Loucy (cell line): ENCODE measurements around the gene RABGAP1.

ENCODE experiments used
- H2AFZ ChIP-seq: fragments of 200-600 bp; sonication (generic); 2 replicates; pipeline ENCODE4 v1.6.0; 2016; ENCODE audit warnings: antibody characterized with exemption, mild to moderate bottlenecking, low read length, moderate library complexity
- H3F3A ChIP-seq: fragments of 200-600 bp; 2 replicates; pipeline ENCODE4 v1.6.0; 2016; ENCODE audit warnings: antibody characterized with exemption, low read depth, mild to moderate bottlenecking
- H3K27me3 ChIP-seq: fragments of 200-600 bp; sonication (generic); 2 replicates; pipeline ENCODE4 v1.6.1; 2014; ENCODE audit warnings: low read length, mild to moderate bottlenecking; ENCODE audit not compliant: insufficient read depth, poor library complexity, severe bottlenecking
- H3K36me3 ChIP-seq: fragments of 200-600 bp; sonication (generic); 2 replicates; pipeline ENCODE4 v1.6.1; 2016; ENCODE audit warnings: low read length; ENCODE audit not compliant: insufficient read depth
- H3K4me1 ChIP-seq: fragments of 200-600 bp; sonication (generic); 2 replicates; pipeline ENCODE4 v1.5.1; 2014; ENCODE audit warnings: low read length, mild to moderate bottlenecking; ENCODE audit not compliant: insufficient read depth, poor library complexity, severe bottlenecking
- H3K4me2 ChIP-seq: fragments of 200-600 bp; sonication (generic); 2 replicates; pipeline ENCODE4 v1.6.0; 2014; ENCODE audit warnings: antibody characterized with exemption, low read length, low read depth, mild to moderate bottlenecking; ENCODE audit not compliant: poor library complexity, severe bottlenecking
- H3K4me3 ChIP-seq: fragments of 200-600 bp; sonication (generic); 2 replicates; pipeline ENCODE4 v1.5.1; 2014; ENCODE audit warnings: low read length, mild to moderate bottlenecking, mixed read lengths; ENCODE audit not compliant: poor library complexity, severe bottlenecking
- H3K79me2 ChIP-seq: fragments of 200-600 bp; sonication (generic); 2 replicates; pipeline ENCODE4 v1.6.1; 2014; ENCODE audit warnings: low read length; ENCODE audit not compliant: insufficient read depth
- H3K9ac ChIP-seq: fragments of 200-600 bp; sonication (generic); 2 replicates; pipeline ENCODE4 v1.6.0; 2014; ENCODE audit warnings: mild to moderate bottlenecking, low read depth, low read length, moderate library complexity; ENCODE audit not compliant: poor library complexity, severe bottlenecking
- H3K9me2 ChIP-seq: fragments of 200-600 bp; sonication (generic); replicated peaks from 2 replicates; pipeline ENCODE4 v1.6.1; 2016; ENCODE audit warnings: low read depth, low read length, mixed read lengths
- H3K9me3 ChIP-seq: fragments of 200-600 bp; sonication (generic); 2 replicates; pipeline ENCODE4 v1.6.1; 2014; ENCODE audit warnings: mild to moderate bottlenecking, antibody characterized with exemption, low read length, low read depth; ENCODE audit not compliant: insufficient read depth
- H4K20me1 ChIP-seq: fragments of 200-600 bp; sonication (generic); 2 replicates; pipeline ENCODE4 v1.6.0; 2014; ENCODE audit warnings: antibody characterized with exemption, low read length, mild to moderate bottlenecking; ENCODE audit not compliant: insufficient read depth, poor library complexity, severe bottlenecking
- CTCF ChIP-seq: fragments of 200-600 bp; sonication (generic); conservative IDR thresholded peaks from 2 replicates; pipeline ENCODE4 v1.5.1; 2014; ENCODE audit warnings: mild to moderate bottlenecking, antibody characterized with exemption, low read length
- EZH2phosphoT487 ChIP-seq: fragments of 200-600 bp; IDR thresholded peaks from 2 replicates; pipeline ENCODE4 v1.6.1; 2018; ENCODE audit warnings: antibody characterized with exemption, mild to moderate bottlenecking, moderate library complexity, borderline replicate concordance

The RABGAP1 gene

GRCh38 chr9:123081824-123082223 is 141.0 kb downstream of the RABGAP1 start:
- Histone ChIP-seq H3K27me3 (no peaks in the 10 kb centered on the region), H3K79me2 (no peaks in the 10 kb centered on the region), H3K9me2 (no peaks in the 10 kb centered on the region), H3K4me3 (no peak overlapping the region), H3K9me3 (no peaks in the 10 kb centered on the region), H2AFZ (no peak overlapping the region), H4K20me1 (no peaks in the 10 kb centered on the region), H3K4me1 (no peaks in the 10 kb centered on the region), H3F3A (no peaks in the 10 kb centered on the region), H3K4me2 (no peak overlapping the region), H3K9ac (no peak overlapping the region), H3K36me3 (peaks cover 21% of the 10 kb centered on the region; the same call in 1 of the 2 replicates)
- TF ChIP-seq CTCF: peak; percentile 75
- TF ChIP-seq EZH2phosphoT487: no peak

GRCh38 chr9:123083680-123084079 is 142.9 kb downstream of the RABGAP1 start:
- Histone ChIP-seq H3F3A (no peaks in the 10 kb centered on the region), H4K20me1 (no peaks in the 10 kb centered on the region), H3K9me3 (no peaks in the 10 kb centered on the region), H3K4me2 (no peak overlapping the region), H2AFZ (no peak overlapping the region), H3K79me2 (no peaks in the 10 kb centered on the region), H3K4me1 (no peaks in the 10 kb centered on the region), H3K4me3 (no peak overlapping the region), H3K27me3 (no peaks in the 10 kb centered on the region), H3K36me3 (peaks cover 17% of the 10 kb centered on the region; the same call in 1 of the 2 replicates), H3K9ac (no peak overlapping the region), H3K9me2 (no peaks in the 10 kb centered on the region)
- TF ChIP-seq EZH2phosphoT487 (no peak), CTCF (no peak)

- H3K4me2 ChIP-seq: no peak overlapping the region
- no peak overlapping the region for H3K9ac ChIP-seq
- no peaks in the 10 kb centered on the region for H3K27me3 ChIP-seq
- no peaks in the 10 kb centered on the region for H3K79me2 ChIP-seq
- no peaks in the 10 kb centered on the region for H4K20me1 ChIP-seq
- peaks cover 17% of the 10 kb centered on the region; the same call in 1 of the 2 replicates for H3K36me3 ChIP-seq
- no peak overlapping the region for H2AFZ ChIP-seq
- TF ChIP-seq CTCF: no peak
- no peak for TF ChIP-seq EZH2phosphoT487
- H3F3A ChIP-seq: no peaks in the 10 kb centered on the region
- H3K9me2 ChIP-seq: no peaks in the 10 kb centered on the region
- H3K4me3 ChIP-seq: no peak overlapping the region
- no peaks in the 10 kb centered on the region for H3K4me1 ChIP-seq
- no peaks in the 10 kb centered on the region for H3K9me3 ChIP-seq
Observed at GRCh38 chr9:123084256-123084655, 143.4 kb downstream of the RABGAP1 start.
